Astrocyte (in vitro differentiated cells and primary cell): ENCODE measurements around the gene IGSF3.

ENCODE experiments used
- EZH2 ChIP-seq: IDR thresholded peaks from 2 replicates; pipeline ENCODE4 v1.6.1; 2012; ENCODE audit warnings: mild to moderate bottlenecking, low read length, inconsistent platforms; ENCODE audit not compliant: insufficient read depth
- TF ChIP-seq, protein P1 (sequence below): IDR thresholded peaks from 2 replicates; pipeline ENCODE4 v1.5.1; 2011; ENCODE audit warnings: low read depth, mild to moderate bottlenecking, inconsistent platforms, low read length, moderate library complexity; ENCODE audit not compliant: insufficient read depth

DNA sequence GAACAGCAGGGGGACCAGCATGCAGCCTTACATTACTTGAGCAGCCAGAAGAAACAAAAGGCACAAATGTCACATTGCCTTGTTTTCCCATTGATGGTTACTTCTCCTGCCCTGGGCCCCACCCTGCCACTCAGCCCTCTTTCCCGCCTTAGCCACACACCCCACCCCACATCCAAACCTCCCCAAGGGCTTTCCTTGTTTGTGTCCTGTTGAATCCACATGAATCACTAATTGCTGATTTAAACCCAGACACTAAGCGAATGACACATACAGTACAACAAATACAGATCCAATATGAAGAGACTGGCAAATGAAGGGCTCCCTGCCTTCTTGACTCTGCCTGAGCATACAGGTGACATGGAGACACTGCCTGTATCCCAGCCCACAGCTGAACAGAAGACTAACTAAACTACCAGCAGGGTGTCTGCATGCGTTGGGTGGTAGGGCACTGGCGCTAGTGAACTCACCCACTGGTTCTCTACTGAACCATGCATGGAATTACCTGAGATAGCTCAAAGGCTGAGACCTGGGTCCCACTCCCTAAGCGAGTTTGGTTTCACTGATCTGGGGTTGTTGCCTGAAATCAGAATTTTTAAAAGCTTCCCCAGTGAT, 3.1 kb downstream of the IGSF3 start:
- TF ChIP-seq, protein P1, sequence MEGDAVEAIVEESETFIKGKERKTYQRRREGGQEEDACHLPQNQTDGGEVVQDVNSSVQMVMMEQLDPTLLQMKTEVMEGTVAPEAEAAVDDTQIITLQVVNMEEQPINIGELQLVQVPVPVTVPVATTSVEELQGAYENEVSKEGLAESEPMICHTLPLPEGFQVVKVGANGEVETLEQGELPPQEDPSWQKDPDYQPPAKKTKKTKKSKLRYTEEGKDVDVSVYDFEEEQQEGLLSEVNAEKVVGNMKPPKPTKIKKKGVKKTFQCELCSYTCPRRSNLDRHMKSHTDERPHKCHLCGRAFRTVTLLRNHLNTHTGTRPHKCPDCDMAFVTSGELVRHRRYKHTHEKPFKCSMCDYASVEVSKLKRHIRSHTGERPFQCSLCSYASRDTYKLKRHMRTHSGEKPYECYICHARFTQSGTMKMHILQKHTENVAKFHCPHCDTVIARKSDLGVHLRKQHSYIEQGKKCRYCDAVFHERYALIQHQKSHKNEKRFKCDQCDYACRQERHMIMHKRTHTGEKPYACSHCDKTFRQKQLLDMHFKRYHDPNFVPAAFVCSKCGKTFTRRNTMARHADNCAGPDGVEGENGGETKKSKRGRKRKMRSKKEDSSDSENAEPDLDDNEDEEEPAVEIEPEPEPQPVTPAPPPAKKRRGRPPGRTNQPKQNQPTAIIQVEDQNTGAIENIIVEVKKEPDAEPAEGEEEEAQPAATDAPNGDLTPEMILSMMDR = no peak
- TF ChIP-seq EZH2 = no peak
